Loucy (cell line): ENCODE results near the gene PKP3.

ENCODE experiments used
- H2AFZ ChIP-seq: fragments of 200-600 bp; sonication (generic); 2 replicates; pipeline ENCODE4 v1.6.0; 2016; ENCODE audit warnings: antibody characterized with exemption, mild to moderate bottlenecking, low read length, moderate library complexity
- H3F3A ChIP-seq: fragments of 200-600 bp; 2 replicates; pipeline ENCODE4 v1.6.0; 2016; ENCODE audit warnings: antibody characterized with exemption, low read depth, mild to moderate bottlenecking
- H3K27me3 ChIP-seq: fragments of 200-600 bp; sonication (generic); 2 replicates; pipeline ENCODE4 v1.6.1; 2014; ENCODE audit warnings: low read length, mild to moderate bottlenecking; ENCODE audit not compliant: insufficient read depth, poor library complexity, severe bottlenecking
- H3K36me3 ChIP-seq: fragments of 200-600 bp; sonication (generic); 2 replicates; pipeline ENCODE4 v1.6.1; 2016; ENCODE audit warnings: low read length; ENCODE audit not compliant: insufficient read depth
- H3K4me1 ChIP-seq: fragments of 200-600 bp; sonication (generic); 2 replicates; pipeline ENCODE4 v1.5.1; 2014; ENCODE audit warnings: low read length, mild to moderate bottlenecking; ENCODE audit not compliant: insufficient read depth, poor library complexity, severe bottlenecking
- H3K4me2 ChIP-seq: fragments of 200-600 bp; sonication (generic); 2 replicates; pipeline ENCODE4 v1.6.0; 2014; ENCODE audit warnings: antibody characterized with exemption, low read length, low read depth, mild to moderate bottlenecking; ENCODE audit not compliant: poor library complexity, severe bottlenecking
- H3K4me3 ChIP-seq: fragments of 200-600 bp; sonication (generic); 2 replicates; pipeline ENCODE4 v1.5.1; 2014; ENCODE audit warnings: low read length, mild to moderate bottlenecking, mixed read lengths; ENCODE audit not compliant: poor library complexity, severe bottlenecking
- H3K79me2 ChIP-seq: fragments of 200-600 bp; sonication (generic); 2 replicates; pipeline ENCODE4 v1.6.1; 2014; ENCODE audit warnings: low read length; ENCODE audit not compliant: insufficient read depth
- H3K9ac ChIP-seq: fragments of 200-600 bp; sonication (generic); 2 replicates; pipeline ENCODE4 v1.6.0; 2014; ENCODE audit warnings: mild to moderate bottlenecking, low read depth, low read length, moderate library complexity; ENCODE audit not compliant: poor library complexity, severe bottlenecking
- H3K9me2 ChIP-seq: fragments of 200-600 bp; sonication (generic); replicated peaks from 2 replicates; pipeline ENCODE4 v1.6.1; 2016; ENCODE audit warnings: low read depth, low read length, mixed read lengths
- H3K9me3 ChIP-seq: fragments of 200-600 bp; sonication (generic); 2 replicates; pipeline ENCODE4 v1.6.1; 2014; ENCODE audit warnings: mild to moderate bottlenecking, antibody characterized with exemption, low read length, low read depth; ENCODE audit not compliant: insufficient read depth
- H4K20me1 ChIP-seq: fragments of 200-600 bp; sonication (generic); 2 replicates; pipeline ENCODE4 v1.6.0; 2014; ENCODE audit warnings: antibody characterized with exemption, low read length, mild to moderate bottlenecking; ENCODE audit not compliant: insufficient read depth, poor library complexity, severe bottlenecking
- EZH2phosphoT487 ChIP-seq: fragments of 200-600 bp; IDR thresholded peaks from 2 replicates; pipeline ENCODE4 v1.6.1; 2018; ENCODE audit warnings: antibody characterized with exemption, mild to moderate bottlenecking, moderate library complexity, borderline replicate concordance
- TF ChIP-seq, protein P1 (sequence below): fragments of 200-600 bp; sonication (generic); conservative IDR thresholded peaks from 2 replicates; pipeline ENCODE4 v1.5.1; 2014; ENCODE audit warnings: mild to moderate bottlenecking, antibody characterized with exemption, low read length

The PKP3 gene

DNA sequence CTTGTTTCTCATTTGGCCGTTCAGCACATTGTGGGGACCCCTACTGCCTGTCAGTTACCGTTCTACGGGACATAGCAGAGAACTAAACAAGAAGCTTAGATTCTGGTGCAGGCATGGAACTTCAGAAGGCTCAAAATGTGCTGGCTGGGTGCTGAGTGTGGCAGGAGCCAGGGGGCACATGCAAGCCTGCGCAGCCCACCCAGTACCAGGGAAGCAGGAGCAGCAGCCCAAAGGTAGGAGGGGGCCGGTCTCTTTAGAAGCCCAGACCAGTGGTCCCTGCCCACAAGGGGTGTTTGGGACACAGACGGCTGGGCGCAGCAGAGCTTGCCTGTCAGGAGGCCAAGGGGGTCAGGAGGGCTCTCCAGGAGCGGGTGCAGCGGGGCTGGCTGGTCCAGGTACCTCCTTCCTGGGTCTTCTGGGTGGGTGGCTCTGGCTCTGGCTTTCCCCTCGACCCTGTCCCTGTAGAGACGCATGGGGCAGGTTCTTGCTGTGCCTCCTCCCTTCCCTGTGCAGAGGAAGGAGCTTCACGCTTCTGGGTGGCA, 58.3 kb downstream of the PKP3 start:
- H2AFZ ChIP-seq: no peak overlapping the region
- H3K27me3 ChIP-seq: no peaks in the 10 kb centered on the region
- H3K36me3 ChIP-seq: no peaks in the 10 kb centered on the region; the same call in 1 of the 2 replicates
- peak overlapping the region; percentile 81 for H3K4me3 ChIP-seq
- no peaks in the 10 kb centered on the region for H3K9me2 ChIP-seq
- peak overlapping the region; percentile 78 for H3K4me2 ChIP-seq
- H3K79me2 ChIP-seq: peaks cover 51% of the 10 kb centered on the region; the same call in 1 of the 2 replicates
- H3K9me3 ChIP-seq: no peaks in the 10 kb centered on the region
- H3K4me1 ChIP-seq: peaks cover 38% of the 10 kb centered on the region
- TF ChIP-seq, protein P1, sequence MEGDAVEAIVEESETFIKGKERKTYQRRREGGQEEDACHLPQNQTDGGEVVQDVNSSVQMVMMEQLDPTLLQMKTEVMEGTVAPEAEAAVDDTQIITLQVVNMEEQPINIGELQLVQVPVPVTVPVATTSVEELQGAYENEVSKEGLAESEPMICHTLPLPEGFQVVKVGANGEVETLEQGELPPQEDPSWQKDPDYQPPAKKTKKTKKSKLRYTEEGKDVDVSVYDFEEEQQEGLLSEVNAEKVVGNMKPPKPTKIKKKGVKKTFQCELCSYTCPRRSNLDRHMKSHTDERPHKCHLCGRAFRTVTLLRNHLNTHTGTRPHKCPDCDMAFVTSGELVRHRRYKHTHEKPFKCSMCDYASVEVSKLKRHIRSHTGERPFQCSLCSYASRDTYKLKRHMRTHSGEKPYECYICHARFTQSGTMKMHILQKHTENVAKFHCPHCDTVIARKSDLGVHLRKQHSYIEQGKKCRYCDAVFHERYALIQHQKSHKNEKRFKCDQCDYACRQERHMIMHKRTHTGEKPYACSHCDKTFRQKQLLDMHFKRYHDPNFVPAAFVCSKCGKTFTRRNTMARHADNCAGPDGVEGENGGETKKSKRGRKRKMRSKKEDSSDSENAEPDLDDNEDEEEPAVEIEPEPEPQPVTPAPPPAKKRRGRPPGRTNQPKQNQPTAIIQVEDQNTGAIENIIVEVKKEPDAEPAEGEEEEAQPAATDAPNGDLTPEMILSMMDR: no peak
- TF ChIP-seq EZH2phosphoT487: no peak
- peaks cover 15% of the 10 kb centered on the region for H4K20me1 ChIP-seq
- peak overlapping the region; percentile 74 for H3K9ac ChIP-seq
- H3F3A ChIP-seq: 0 out of 2 replicates have a peak, but pooled peaks cover 6% of the 10 kb centered on the region

DNA sequence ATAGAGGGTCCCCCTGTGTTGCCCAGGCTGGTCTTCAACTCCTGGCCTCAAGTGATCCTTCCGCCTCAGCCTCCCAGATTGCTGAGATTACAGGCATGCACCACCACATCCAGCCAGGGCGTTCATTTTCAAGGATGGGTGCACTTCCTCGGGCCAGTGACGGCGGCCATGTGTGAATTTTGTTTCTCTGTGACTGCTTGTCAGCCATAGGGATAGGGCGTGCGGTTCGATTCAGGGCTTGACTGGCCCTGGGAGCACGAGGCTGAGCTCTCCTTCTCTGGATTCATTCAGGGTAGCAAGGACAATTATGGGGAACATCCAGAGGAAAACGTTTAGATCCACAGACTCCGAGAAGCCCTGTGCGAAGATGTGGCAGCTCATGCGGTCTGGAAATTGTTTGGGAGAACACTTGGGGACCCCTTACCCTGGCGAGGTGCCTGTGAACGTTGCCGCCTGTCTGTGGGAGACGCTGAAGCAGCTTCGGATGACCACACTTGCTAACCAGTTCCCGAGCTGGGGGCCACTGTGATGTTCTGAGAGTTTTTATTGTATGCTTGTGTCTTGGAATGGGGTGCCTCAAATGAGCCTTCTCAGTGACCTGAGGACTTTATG, 59.0 kb downstream of the PKP3 start:
- TF ChIP-seq EZH2phosphoT487: no peak
- TF ChIP-seq, protein P1: no peak
- Histone ChIP-seq H4K20me1 (peaks cover 15% of the 10 kb centered on the region), H3K9ac (no peak overlapping the region), H3K36me3 (no peaks in the 10 kb centered on the region; the same call in 1 of the 2 replicates), H3K4me3 (no peak overlapping the region), H3K27me3 (no peaks in the 10 kb centered on the region), H3K79me2 (peaks cover 51% of the 10 kb centered on the region; the same call in 1 of the 2 replicates), H3K4me1 (peaks cover 41% of the 10 kb centered on the region), H2AFZ (no peak overlapping the region), H3K9me2 (no peaks in the 10 kb centered on the region), H3K4me2 (no peak overlapping the region), H3K9me3 (no peaks in the 10 kb centered on the region), H3F3A (0 out of 2 replicates have a peak, but pooled peaks cover 6% of the 10 kb centered on the region)

DNA sequence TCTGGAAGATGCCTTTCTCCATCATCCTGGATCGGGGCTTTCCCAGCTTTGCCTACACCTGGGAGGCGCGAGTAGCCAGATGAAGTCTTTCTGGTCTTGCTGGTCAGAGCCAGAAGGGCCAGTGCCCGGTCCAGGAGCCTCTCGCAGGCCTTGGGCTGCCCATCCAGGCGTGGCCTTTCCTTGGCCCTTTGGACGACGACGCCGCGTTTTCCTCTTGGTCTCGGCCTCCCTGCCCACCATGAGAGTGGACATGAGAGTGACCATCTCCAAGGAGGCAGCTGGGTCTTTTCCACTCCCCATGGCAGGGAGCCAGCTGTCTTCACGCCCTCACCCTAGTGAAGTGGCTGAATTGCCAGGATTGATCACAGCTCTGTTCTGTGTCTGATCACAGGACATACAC, 59.6 kb downstream of the PKP3 start:
- H3K4me3 ChIP-seq: no peak overlapping the region
- H3F3A ChIP-seq: 0 out of 2 replicates have a peak, but pooled peaks cover 4% of the 10 kb centered on the region
- H3K27me3 ChIP-seq: no peaks in the 10 kb centered on the region
- peaks cover 39% of the 10 kb centered on the region for H3K4me1 ChIP-seq
- H4K20me1 ChIP-seq: peaks cover 15% of the 10 kb centered on the region
- H3K9ac ChIP-seq: no peak overlapping the region
- H3K4me2 ChIP-seq: no peak overlapping the region
- H3K9me2 ChIP-seq: no peaks in the 10 kb centered on the region
- TF ChIP-seq, protein P1: no peak
- no peak for TF ChIP-seq EZH2phosphoT487
- no peak overlapping the region for H2AFZ ChIP-seq
- peaks cover 51% of the 10 kb centered on the region; the same call in 1 of the 2 replicates for H3K79me2 ChIP-seq
- no peaks in the 10 kb centered on the region; the same call in 1 of the 2 replicates for H3K36me3 ChIP-seq
- H3K9me3 ChIP-seq: no peaks in the 10 kb centered on the region
